GM19025 (cell line): ENCODE measurements around the gene GLIPR1.
"Not testable (repeated sequence)": the region's sequence is repeated elsewhere in the genome, so short reads cannot be mapped to it uniquely, and the experiment has no call there.

Experiments used
- ATAC-seq: cut with Tn5 transposase; IDR thresholded peaks from one replicate; pipeline ENCODE4 v1.9.1; 2021; ENCODE audit warnings: mild to moderate bottlenecking, low read depth, moderate library complexity; ENCODE audit not compliant: unreplicated experiment

The GLIPR1 gene

GRCh38 chr12:75471902-75472890, 8.4 kb upstream of the GLIPR1 start:
- no peak for ATAC-seq

- ATAC-seq: no peak
Observed at GRCh38 chr12:75474116-75474515, 6.4 kb upstream of the GLIPR1 start.

DNA sequence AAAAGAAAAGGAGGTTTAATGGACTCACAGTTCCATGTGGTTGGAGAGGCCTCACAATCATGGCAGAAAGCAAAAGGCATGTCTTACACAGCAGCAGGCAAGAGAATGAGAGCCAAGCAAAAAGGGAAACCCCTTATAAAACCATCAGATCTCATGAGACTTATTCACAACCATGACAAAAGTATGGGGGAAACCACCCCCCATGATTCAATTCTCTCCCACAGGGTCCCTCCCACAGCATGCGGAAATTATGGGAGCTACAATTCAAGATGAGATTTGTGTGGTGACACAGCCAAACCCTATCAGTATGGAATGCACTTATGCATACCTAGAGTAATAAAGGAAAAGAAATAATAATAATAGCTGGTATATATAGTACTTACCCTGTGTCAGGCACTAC, 4.5 kb upstream of the GLIPR1 start:
- no peak for ATAC-seq

DNA sequence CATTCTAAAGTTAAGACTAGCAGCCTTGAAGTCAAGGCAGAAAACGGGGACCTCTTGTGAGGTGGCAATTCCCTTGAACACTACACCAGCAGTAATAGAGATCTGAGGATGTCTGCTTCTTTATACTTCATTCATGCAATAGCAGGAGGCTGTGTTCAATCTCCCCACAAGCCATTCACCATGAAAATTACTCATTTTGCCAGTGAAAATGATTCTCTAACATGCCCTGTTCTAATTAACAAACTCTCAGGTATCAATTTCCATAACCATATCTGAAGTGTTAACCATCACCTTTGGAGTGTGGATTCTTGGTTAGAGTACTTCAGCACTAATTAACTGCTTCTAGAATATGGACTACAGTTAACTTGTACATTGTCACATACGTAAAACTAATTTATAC, 3.4 kb upstream of the GLIPR1 start:
- ATAC-seq: no peak

DNA sequence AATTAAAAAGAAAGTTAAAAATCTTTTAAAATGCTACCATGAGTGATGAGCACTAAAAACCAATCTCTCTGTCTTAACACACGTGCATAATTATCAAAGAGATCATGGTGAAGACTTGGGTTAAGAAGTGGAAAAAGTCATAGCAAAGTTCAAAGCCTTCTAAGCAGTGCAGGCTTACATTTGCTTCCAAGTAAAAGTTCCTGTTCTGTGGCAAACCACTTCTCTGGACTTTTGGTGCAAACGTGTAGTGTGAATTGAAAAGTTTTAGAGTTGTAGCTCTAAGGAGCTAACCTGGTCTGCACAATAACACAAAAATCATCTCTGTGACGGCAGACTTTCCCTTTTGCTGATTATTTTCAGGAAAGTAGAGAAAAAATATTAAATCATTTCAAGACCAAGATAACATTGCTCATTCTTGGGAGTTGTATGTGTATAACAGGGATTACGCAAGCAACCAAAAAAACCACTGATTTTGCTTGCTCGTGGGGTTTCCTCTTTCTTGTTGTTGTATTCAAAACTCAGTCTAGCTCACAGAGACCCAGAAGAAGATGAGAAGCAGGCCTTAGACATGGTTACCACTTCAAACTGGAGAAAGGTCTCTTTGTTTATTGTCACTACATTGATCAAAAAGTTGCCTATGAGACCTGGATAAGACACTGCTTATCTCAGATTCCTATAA, 2.3 kb upstream of the GLIPR1 start:
- no peak for ATAC-seq

DNA sequence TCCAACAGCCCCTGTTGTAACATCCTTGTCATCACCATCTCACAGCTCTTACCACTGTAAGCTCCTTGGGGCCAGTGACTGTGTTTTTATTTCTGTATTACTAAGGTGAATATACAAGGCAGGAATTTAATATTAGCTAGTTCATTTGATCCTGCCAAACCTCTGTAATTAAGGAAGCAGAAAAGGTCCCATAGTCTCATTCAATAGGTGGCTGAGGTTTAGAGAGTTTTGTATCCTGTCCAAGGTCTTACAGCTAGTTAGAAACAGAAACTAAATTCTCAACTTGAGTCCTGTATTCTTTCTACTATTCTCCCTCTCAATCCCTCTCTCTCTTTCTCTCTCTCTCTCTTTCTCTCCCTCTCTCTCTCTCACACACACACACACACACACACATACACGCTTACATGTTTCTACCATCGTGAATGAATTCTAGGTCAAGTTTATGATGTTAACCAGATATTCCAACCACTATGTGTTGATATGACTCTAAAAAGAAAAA, 543 bp upstream of the GLIPR1 start:
- peak; percentile 26 for ATAC-seq

DNA sequence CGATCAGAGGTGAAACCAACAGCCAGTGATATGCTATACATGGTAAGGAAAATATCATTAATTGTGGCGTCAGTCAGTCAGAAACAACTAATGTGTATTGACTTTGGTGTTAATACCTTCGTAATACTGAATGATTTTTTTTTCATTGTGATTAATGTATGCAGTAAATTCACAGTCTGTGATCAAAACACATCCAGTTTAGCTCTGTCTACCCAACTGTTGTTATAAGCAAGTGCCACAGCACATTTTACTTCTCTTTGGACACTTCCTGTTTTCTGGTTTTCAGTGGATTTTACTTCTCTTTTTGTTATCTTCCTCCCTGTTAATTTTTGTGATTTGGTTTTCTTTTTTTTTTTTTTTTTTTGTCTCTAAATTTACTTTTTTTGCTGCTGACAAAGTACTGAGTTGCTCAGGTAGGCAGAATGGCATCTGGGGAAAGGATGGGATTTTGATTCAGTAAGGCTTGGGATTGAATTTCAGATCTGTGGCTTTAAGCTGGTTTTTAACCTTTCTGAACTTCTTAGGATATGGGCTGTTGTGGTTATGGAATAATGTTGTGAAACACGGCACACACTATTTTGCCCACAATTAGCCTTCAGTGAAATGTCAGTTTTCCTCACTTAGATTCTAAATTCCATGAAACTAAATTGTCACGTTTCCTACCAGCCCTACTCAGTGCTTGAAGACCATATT, 604 bp downstream of the GLIPR1 start:
- peak; percentile 16 for ATAC-seq

- ATAC-seq: no peak
Observed at GRCh38 chr12:75481774-75482173, 1.2 kb downstream of the GLIPR1 start.

DNA sequence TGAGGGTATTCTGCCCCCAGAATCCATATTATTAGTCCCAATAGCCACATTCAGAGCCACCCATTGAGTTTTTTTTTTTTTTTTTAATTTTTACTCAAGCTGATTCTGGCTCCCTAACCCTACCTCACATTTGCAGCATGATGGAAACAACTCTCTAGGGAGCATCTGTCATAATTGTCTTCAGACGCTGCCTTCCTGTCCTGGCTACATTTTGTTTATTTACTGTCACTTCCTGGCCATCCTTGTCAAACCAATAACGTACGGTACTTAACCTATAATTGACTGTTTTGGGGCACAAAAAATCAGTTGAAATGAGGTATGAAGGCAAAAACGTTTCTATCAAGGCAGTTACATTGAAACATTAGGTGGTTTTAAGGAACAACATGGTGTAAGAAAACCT, 2.1 kb downstream of the GLIPR1 start:
- no peak for ATAC-seq

- ATAC-seq: no peak
Observed at GRCh38 chr12:75483431-75483830, 2.9 kb downstream of the GLIPR1 start.

GRCh38 chr12:75484450-75484849, 3.9 kb downstream of the GLIPR1 start:
- not testable (repeated sequence) for ATAC-seq

DNA sequence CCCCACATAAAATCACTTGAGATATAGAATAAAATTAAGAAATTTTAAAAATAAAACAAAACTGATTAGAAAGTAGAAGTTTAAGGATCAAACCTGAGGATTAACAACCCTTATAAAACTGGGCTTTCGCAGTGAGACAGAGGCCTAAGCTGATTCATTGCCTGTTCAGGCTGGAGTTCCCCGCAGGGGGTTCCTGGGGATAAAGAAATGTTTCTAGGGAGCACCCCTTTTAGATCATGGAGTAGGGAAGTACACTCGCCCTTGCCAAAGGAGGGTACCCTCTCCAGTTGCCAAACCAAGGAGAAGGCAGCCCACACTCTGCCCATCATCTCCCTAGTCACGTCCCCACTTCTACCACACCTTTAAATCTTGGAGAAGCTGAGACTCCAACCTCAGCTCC, 6.8 kb downstream of the GLIPR1 start:
- no peak for ATAC-seq

- ATAC-seq: no peak
Observed at GRCh38 chr12:75488553-75488952, 8.0 kb downstream of the GLIPR1 start.

DNA sequence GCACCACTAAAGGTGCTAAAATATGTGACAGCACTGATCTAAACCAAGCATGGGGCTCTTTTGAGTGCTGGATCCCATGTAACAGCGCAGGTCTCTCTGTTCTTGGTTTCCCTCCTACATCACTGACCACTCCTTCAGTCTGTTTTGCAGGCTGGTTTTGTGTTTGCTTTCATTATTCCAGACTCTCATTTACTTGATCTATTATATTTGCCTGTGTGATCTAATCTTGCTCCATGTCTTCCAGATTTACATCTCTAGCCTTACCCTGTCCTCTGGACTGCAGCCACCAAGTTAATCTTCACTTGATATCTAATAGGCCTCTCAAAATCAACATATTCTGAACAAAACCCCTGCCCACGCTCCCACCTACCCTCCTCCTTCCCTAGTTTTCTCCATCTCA, 8.6 kb downstream of the GLIPR1 start:
- ATAC-seq: peak; percentile 4

DNA sequence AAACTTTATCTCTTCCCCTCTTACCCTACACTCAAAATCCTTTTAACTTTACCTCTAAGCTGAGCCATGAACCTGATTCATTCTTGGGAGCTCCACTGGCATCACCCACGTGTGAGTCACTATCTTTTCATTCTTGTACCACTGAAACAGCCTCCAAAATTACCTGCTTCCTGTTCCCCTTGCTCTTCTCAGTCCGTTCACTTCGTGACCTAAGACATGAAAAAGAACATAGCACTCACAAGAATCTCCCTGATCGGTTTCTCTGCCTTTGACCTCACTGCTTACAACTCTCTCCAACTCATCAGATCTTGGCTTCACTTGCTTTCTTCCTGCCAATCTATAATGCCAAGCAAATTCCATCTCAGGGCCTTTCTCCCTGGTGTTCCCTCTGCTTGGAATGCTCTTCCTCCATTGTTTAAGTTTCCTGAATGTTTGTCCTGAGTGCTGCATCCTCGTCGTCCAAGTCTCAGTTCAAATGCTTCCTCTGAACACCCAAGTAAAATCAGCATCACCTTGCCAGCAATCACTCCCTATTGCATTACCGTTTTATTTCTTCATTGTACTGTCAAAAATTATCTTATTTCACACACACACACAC, 9.2 kb downstream of the GLIPR1 start:
- peak; percentile 49 for ATAC-seq

- no peak for ATAC-seq
Observed at GRCh38 chr12:75491169-75491568, 10.6 kb downstream of the GLIPR1 start.

DNA sequence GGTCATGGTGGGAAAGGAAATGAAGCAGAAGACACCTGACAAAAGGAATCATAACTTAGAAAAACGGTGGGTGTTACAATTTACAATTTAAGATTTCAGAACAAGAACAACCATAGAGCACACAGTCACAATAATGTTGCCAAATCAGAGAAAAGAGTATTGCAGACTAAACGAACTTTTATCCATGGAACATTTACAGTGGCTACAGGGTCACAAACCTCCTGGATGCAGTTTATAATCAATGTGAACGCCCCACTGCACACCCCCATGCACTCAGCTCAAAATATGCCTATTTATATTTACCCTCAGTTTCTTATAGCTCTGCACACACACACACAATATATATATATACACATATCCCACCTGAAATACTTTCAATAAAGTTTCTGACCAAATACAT, 22.9 kb downstream of the GLIPR1 start:
- no peak for ATAC-seq

- ATAC-seq: no peak
Observed at GRCh38 chr12:75503866-75504265, 23.3 kb downstream of the GLIPR1 start.

GRCh38 chr12:75505706-75506312, 25.3 kb downstream of the GLIPR1 start:
- no peak for ATAC-seq

DNA sequence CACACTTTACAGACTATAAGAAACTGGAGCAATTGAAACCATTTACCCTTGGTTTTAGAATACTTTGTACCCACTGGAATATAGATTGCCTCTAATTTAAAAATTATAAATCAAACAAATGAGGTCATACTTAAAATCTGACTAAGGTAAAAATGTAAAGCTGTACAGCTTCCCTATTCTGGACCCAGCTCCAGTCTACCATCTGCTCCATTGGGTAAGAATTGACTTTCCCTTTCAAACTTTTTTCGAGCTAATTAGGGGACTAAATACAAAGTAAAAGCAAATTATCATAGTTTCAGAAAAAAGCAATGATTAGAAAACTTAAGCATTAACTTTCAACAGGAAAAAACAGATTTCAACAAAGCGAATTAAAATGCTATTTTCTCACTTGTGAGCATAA, 26.5 kb downstream of the GLIPR1 start:
- ATAC-seq: no peak
